Measurements from ENCODE around the gene EREG.

The EREG gene, protein sequence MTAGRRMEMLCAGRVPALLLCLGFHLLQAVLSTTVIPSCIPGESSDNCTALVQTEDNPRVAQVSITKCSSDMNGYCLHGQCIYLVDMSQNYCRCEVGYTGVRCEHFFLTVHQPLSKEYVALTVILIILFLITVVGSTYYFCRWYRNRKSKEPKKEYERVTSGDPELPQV

DNA sequence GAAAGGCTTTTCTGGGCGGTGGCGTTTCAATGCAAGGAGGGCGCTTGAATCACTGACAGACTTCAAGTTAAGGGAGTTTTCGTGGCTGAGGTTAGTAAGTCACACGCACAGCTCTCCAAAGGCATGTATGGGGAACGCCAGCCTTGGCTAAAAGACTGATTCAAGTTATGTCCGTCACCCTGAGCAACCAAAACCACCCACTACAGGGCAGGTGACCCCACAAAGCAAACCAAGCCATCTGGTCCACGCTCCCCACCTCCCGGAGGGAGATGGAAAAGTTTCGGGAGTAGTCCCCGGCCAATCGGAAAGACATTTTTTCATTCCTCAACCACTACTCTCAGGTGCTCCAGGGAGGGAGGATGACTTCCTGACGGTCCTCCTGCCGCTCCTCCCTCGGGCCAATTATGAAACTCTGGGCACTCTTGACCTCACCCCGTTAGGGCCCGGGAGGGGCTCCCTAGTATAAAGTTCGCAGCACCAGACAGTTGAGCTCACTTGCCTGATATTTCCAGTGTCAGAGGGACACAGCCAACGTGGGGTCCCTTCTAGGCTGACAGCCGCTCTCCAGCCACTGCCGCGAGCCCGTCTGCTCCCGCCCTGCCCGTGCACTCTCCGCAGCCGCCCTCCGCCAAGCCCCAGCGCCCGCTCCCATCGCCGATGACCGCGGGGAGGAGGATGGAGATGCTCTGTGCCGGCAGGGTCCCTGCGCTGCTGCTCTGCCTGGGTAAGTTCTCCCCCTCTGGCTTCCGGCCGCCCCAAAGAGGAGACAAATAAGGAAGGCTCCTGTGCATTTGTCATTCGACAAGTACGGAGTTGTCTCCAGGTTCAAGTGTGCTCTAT is at the start of gene EREG:
Gene EREG, plus strand, starts transcription at position 494 of the 840 bp plus-strand sequence. Its CDS starts 164 bp downstream, at position 658.
- FAIRE-seq, result no peak
- no peak for TF ChIP-seq POLR2A (IDR thresholded peaks at IDR 0.05; ENCODE audit: low read depth, low read length)
- DNase-seq (ENCODE audit: insufficient read length, low spot score), result peak; percentile 3

DNA sequence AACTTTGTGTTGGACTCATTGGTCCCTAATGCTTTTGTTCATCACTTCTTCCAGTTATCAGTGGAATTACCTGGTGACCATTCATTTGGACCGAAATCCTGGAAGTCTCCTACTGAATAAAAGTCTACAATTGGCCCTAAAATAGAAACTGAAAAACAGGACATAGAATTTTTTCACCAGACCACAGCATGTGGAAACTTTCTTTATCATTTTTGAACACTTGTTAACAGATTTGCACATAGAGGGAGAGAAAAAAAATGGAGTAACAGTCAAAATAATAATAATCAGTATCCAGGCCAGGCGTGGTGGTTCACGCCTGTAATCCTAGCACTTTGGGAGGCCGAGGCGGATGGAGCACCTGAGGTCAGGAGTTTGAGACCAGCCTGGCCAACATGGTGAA is 49.6 kb upstream of the EREG start:
- FAIRE-seq (no peak), DNase-seq (ENCODE audit: insufficient read length, low spot score) (no peak)
- TF ChIP-seq POLR2A (IDR thresholded peaks at IDR 0.05; ENCODE audit: low read depth, low read length), result no peak

DNA sequence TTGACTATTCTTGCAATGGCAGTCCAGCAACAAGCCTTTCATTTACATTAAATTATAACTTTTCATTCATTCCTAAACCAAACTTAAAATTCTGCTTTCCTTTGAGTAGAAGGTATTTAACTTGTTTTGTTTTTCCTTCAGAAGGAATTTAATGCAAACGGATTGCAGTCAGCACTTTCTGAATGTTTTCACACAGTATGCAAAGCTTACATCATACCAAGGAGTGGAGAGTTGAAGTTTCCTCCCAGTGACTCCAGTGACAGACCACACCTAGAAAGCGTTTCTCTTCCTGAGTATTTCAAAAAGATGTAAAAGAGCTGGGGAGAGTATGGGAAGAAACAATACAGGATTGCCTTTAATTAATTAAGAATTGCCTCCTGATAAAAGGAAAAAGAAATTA is 48.5 kb upstream of the EREG start:
- no peak for TF ChIP-seq POLR2A (IDR thresholded peaks at IDR 0.05; ENCODE audit: low read depth, low read length)
- DNase-seq (ENCODE audit: insufficient read length, low spot score), result no peak
- no peak for FAIRE-seq

DNA sequence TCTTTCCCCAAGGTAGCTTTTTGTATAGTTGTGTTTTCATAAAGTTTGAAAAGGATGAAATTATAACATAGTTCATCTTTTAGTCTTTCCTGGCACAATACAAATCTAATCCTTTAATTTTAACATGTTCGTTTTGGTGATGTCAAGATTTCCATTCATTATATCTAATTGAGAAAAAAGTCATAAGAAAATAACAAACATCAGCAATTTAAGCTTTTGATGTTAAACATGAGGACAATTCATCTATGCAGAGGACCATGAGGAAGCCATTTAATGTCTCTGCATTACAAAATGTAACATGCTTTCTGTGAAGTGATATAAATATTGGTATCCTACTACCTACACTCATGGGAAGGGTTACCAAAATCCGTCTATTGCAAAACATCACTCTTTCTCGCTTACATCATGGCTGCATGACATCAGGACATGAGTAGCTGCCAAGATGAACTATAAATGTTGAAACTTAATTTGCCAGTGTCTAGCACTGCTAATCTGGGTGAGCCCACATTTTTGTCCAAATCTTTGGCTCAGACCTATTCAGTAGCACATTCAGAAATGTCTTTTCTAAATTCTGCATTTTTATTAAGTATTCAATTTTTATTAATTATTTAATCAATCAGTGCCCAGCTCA is 47.2 kb upstream of the EREG start:
- TF ChIP-seq POLR2A (IDR thresholded peaks at IDR 0.05; ENCODE audit: low read depth, low read length), result no peak
- no peak for FAIRE-seq
- no peak for DNase-seq (ENCODE audit: insufficient read length, low spot score)

DNA sequence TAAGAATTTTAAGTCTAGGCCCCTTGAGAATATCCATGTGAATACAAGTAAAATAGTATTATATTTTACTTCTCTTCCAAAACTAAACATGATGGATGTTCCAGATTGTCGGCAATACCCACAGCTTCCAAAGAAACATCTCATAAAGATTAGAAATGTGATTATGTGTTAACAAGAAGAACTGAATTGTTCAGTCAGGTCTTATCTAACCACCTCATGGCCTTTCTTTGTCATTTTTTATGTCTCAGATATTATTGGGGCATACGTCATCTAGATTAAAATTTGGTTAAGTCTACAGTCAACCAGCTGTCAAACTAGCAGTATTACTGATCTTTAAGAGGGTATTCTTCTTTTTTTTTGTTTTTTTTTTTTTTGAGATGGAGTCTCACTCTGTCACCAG is 46.7 kb upstream of the EREG start:
- no peak for DNase-seq (ENCODE audit: insufficient read length, low spot score)
- no peak for FAIRE-seq
- no peak for TF ChIP-seq POLR2A (IDR thresholded peaks at IDR 0.05; ENCODE audit: low read depth, low read length)

DNA sequence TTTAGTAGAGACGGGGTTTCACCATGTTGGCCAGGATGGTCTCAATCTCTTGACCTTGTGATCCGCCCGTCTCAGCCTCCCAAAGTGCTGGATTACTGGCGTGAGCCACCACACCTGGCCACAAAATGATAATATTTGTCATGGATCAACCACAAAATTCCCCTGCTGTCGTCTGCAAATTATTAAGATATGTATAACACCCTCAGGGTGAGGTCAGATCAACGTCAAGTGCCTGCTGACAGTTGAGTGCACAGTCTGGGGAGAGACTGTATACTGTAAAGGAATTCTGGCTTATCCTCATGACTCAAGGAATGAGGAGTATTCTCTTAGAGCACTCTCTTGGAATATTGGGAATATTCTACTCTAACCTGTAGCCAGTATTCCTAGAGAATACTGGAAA is 45.5 kb upstream of the EREG start:
- no peak for FAIRE-seq
- no peak for TF ChIP-seq POLR2A (IDR thresholded peaks at IDR 0.05; ENCODE audit: low read depth, low read length)
- DNase-seq (ENCODE audit: insufficient read length, low spot score), result no peak

DNA sequence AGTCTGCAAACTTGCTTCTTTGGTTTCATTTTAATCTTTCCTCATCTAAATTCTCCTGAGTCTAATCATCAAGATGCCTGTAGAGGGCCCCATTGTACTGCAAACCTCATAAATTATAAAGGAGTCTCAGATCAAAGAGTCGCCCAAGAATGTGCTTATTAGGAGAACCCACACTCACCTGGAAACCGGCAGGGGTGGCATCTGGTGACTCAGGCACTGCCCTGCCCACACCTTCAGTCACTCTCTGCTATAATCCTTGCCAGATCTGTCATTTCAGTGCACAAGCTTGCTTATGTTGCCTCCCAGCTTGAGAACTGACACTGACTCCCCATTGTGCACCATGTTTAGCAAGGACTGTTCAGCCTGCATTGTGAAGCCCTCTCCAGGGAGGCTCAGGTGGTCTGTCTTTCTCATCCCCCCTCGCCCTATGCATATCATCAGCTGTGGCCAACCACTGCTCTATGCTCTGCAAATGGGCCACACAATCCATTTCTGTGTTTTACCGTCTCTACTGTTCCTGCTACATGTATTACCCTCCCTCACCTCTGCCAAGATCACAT is 44.3 kb upstream of the EREG start:
- FAIRE-seq (no peak), DNase-seq (ENCODE audit: insufficient read length, low spot score) (peak; percentile 4)
- TF ChIP-seq POLR2A (IDR thresholded peaks at IDR 0.05; ENCODE audit: low read depth, low read length), result no peak

DNA sequence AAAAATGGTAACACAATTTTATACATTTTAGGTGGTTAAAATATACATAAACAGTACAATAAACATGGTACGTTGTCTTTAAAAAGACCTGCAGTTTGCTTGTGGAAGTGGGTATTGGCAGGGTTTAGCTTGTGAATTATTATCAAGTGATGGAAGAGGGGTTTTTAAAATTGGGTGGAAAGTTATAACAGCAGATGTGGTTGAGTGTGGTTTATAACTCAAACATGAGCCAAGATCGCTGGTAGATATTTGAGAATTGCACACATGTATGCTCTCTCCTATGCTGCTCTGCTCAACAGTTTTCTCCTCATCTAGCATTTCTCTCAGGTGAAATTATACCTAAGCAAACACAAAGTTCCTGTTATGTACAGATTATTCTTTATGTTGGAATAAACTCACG is 42.6 kb upstream of the EREG start:
- DNase-seq (ENCODE audit: insufficient read length, low spot score), result no peak
- TF ChIP-seq POLR2A (IDR thresholded peaks at IDR 0.05; ENCODE audit: low read depth, low read length), result no peak
- FAIRE-seq, result no peak

DNA sequence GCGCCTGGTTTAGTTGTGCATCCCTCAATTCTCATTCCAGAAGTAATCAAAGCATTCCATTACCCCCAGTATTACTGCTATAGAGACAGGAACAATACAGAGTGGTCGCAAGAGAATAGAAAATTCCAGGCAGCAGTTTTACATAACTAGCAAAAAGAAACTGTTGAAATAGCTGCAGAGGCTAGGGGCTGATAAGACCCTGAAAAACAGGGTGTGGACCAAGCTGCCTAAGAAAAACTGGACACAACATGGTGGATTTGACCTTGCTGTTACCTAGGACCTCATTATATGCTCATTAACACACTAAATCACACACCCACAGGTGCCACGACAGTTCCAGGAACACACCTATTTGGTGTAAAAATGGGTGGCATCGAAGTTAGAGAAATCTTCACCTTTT is 41.3 kb upstream of the EREG start:
- FAIRE-seq (no peak), DNase-seq (ENCODE audit: insufficient read length, low spot score) (no peak)
- no peak for TF ChIP-seq POLR2A (IDR thresholded peaks at IDR 0.05; ENCODE audit: low read depth, low read length)

DNA sequence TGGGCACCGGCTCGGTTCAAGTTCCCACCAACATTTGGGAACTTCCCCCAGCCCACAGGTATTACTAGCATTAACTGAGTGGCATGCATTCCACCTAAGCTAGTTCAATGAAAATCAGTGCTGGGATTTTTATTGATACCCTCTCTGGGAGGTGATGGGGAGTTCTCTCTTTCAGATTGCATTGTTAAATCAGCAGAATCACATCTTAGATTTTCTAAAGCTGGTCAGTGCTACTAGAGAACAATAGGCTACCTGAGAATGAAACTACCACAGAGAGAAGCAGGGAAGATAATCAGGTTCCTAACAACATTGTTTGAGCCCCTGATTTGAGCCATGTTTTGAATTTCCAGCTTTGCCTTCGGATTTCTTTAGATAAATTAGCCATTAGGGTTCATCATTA is 40.7 kb upstream of the EREG start:
- DNase-seq (ENCODE audit: insufficient read length, low spot score) (no peak), FAIRE-seq (no peak)
- TF ChIP-seq POLR2A (IDR thresholded peaks at IDR 0.05; ENCODE audit: low read depth, low read length), result no peak

DNA sequence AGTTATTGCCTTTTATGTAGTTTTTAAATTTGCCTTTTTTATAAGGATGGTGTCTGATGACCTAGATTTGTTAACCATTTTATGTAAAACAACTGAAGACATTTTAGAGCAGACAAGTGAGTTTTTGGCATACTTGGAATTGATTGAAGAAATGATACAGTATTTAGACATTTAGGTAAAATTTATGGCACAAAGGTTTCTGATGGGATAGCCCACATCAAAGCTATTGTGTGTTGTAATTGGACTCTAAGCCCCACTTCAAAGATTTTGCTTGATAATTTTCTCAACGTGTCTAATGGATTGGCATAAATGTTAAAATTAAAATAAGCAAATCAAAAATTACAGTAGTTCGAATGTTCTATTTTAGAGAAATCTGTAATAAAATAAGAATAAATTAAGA is 39.1 kb upstream of the EREG start:
- TF ChIP-seq POLR2A (IDR thresholded peaks at IDR 0.05; ENCODE audit: low read depth, low read length), result no peak
- no peak for FAIRE-seq
- DNase-seq (ENCODE audit: insufficient read length, low spot score), result no peak

DNA sequence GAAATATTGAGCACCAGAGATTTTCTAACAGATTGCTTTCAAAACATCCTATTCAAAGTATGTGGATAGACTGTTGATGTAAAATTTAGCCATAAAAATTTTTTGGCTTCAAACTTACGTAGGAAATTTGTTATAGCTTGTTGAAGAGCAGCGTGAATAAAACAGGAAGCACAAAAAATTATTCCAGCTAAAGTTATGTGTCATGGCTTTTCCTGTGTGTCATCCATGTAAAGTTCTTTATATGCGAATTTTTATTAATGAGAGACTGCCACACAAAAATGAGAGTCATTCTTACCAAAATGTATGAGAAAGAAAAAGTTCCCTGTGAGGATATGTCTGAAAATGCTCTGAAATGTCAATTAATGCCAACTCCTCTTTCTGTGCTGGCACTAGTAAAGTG is 37.2 kb upstream of the EREG start:
- FAIRE-seq, result no peak
- TF ChIP-seq POLR2A (IDR thresholded peaks at IDR 0.05; ENCODE audit: low read depth, low read length), result no peak
- no peak for DNase-seq (ENCODE audit: insufficient read length, low spot score)

DNA sequence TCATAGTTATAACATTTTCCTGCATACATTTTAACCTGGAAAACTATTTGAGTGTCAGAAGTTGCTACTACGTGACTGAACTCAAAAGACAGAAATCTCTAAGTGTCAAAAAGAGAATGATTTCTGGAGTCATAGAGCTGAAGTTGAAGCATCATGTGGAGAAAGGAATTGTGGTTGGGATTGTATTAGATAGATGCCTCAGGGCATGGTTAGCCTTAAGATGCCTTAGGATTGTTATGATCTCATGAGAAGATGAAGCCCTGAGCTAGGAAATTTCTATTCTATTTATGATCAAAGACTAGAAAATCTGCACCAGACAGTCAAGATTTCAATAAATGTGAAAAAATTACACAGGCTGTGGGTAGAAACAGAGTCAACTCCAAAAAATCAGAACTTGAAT is 36.4 kb upstream of the EREG start:
- FAIRE-seq, result no peak
- no peak for DNase-seq (ENCODE audit: insufficient read length, low spot score)

DNA sequence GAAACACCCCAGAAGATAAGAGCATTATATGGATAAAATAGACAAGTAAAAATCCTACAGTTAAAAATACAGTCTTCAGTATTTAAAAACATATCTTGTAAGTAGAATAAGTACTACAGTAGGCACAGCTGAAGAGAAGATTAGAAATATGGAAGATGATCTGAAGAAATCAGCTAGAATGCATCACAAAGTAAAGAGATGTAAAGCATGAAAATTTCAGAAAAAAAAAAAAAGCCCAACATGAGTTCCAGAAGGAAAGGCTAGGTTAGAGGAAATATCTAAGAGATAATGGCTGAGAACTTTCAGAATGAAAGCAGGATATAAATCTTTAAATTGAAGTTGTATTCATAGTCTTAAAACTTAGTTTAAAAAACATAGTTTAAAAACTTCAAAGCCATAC is 35.6 kb upstream of the EREG start:
- FAIRE-seq (no peak), DNase-seq (ENCODE audit: insufficient read length, low spot score) (no peak)
- TF ChIP-seq POLR2A (IDR thresholded peaks at IDR 0.05; ENCODE audit: low read depth, low read length), result no peak

More for the DNA sequence above, 36.4 kb upstream of the EREG start:
- no peak for TF ChIP-seq POLR2A (IDR thresholded peaks at IDR 0.05; ENCODE audit: low read depth, low read length)

All from H54 (cell line).